OCI-LY7 (cell line): Measurements from ENCODE around the gene MARCHF9.

Experiments used
- CTCF ChIP-seq: fragments of 200-600 bp; sonication (generic); conservative IDR thresholded peaks from 2 replicates; pipeline ENCODE4 v1.5.1; 2014; ENCODE audit warnings: mild to moderate bottlenecking, antibody characterized with exemption, low read length, moderate library complexity, mixed read lengths
- EZH2phosphoT487 ChIP-seq: fragments of 200-600 bp; sonication (generic); IDR thresholded peaks from 2 replicates; pipeline ENCODE4 v1.6.1; 2018; ENCODE audit warnings: low read depth, borderline replicate concordance, mild to moderate bottlenecking, mixed run types, antibody characterized with exemption, low read length, moderate library complexity, mixed read lengths

- no peak for TF ChIP-seq EZH2phosphoT487
- TF ChIP-seq CTCF, result no peak
Measured at GRCh38 chr12:57719777-57720605, 34.9 kb upstream of the MARCHF9 start.
